NCI-H345 (cell line): Measurements from ENCODE around the gene KCNK16.
"Not testable (repeated sequence)": the region's sequence is repeated elsewhere in the genome, so short reads cannot be mapped to it uniquely, and the experiment has no call there.

Experiments used
- DNase-seq: peaks from one replicate; lab custom pipeline; 2025; lab: John Stamatoyannopoulos, UW

KCNK16 gene

GRCh38 chr6:39309942-39310531 is 12.5 kb downstream of the KCNK16 start:
- DNase-seq: peak; percentile 68

GRCh38 chr6:39307462-39307861 is 15.0 kb downstream of the KCNK16 start:
- no peak for DNase-seq

GRCh38 chr6:39304951-39305350 is 17.6 kb downstream of the KCNK16 start:
- DNase-seq: no peak

- DNase-seq: no peak
Measured at GRCh38 chr6:39303425-39304153, 18.9 kb downstream of the KCNK16 start.

GRCh38 chr6:39302669-39303424 is 19.7 kb downstream of the KCNK16 start:
- DNase-seq: peak; percentile 86

GRCh38 chr6:39302011-39302410 is 20.5 kb downstream of the KCNK16 start:
- no peak for DNase-seq

- no peak for DNase-seq
Measured at GRCh38 chr6:39301606-39302005, 20.9 kb downstream of the KCNK16 start.

- no peak for DNase-seq
Measured at GRCh38 chr6:39300739-39301138, 21.8 kb downstream of the KCNK16 start.

- DNase-seq: no peak
Measured at GRCh38 chr6:39298061-39298460, 24.4 kb downstream of the KCNK16 start.

GRCh38 chr6:39296745-39297640 is 25.5 kb downstream of the KCNK16 start:
- no peak for DNase-seq

GRCh38 chr6:39295611-39296011 is 26.9 kb downstream of the KCNK16 start:
- no peak for DNase-seq

- no peak for DNase-seq
Measured at GRCh38 chr6:39294899-39295298, 27.6 kb downstream of the KCNK16 start.

GRCh38 chr6:39294133-39294532 is 28.4 kb downstream of the KCNK16 start:
- no peak for DNase-seq

- DNase-seq: no peak
Measured at GRCh38 chr6:39292637-39293036, 29.9 kb downstream of the KCNK16 start.

- no peak for DNase-seq
Measured at GRCh38 chr6:39289490-39289889, 33.0 kb downstream of the KCNK16 start.

GRCh38 chr6:39287601-39288000 is 34.9 kb downstream of the KCNK16 start:
- no peak for DNase-seq

GRCh38 chr6:39286596-39286995 is 35.9 kb downstream of the KCNK16 start:
- not testable (repeated sequence) for DNase-seq

- DNase-seq: no peak
Measured at GRCh38 chr6:39282774-39283173, 39.7 kb downstream of the KCNK16 start.

- no peak for DNase-seq
Measured at GRCh38 chr6:39281312-39281980, 41.1 kb downstream of the KCNK16 start.

- no peak for DNase-seq
Measured at GRCh38 chr6:39280247-39280731, 42.2 kb downstream of the KCNK16 start.

- no peak for DNase-seq
Measured at GRCh38 chr6:39279539-39279938, 43.0 kb downstream of the KCNK16 start.
